MCF 10A (cell line): ENCODE measurements around the gene TRABD2A. TPM values are rescaled to one million over a fixed set of nuclear protein-coding genes. Genes with fewer than 3 reads are reported as not detected.
A peak's percentile ranks its signal among the peaks of the same experiment; 100 is the strongest.

Experiments used
- BruUV-seq: library from RNA; stranded (reverse); fragments of 400-500 nt; replicated peaks from 2 replicates; lab custom pipeline; 2021; lab: Mats Ljungman, UMichigan
- CTCF ChIA-PET: fragments of 300-600 bp; sonication (Branson Sonifier 250); formaldehyde crosslinking; extraction: SDS; loops from one replicate; lab custom pipeline; 2021; ENCODE audit warnings: antibody characterized with exemption, inconsistent platforms; lab: Yijun Ruan, JAX
- POLR2A ChIA-PET: fragments of 300-600, 350-650 bp; sonication (Branson Sonifier 250); formaldehyde crosslinking; extraction: SDS; loops from one replicate; lab custom pipeline; 2020; ENCODE audit warnings: antibody characterized with exemption, inconsistent platforms; lab: Yijun Ruan, JAX
- DNase-seq: peaks from one replicate; pipeline ENCODE4 v3.0.0-alpha.2; 2018; ENCODE audit not compliant: unreplicated experiment
- H3K27ac Mint-ChIP-seq: one replicate; pipeline ENCODE4 v1.8.0; 2022; ENCODE audit warnings: mild to moderate bottlenecking, low read depth, mixed read lengths; ENCODE audit not compliant: unreplicated experiment
- H3K27me3 Mint-ChIP-seq: one replicate; pipeline ENCODE4 v1.8.0; 2022; ENCODE audit warnings: mixed read lengths; ENCODE audit not compliant: insufficient read depth, unreplicated experiment
- H3K36me3 Mint-ChIP-seq: one replicate; pipeline ENCODE4 v1.8.0; 2022; ENCODE audit warnings: mild to moderate bottlenecking, moderate library complexity, mixed read lengths; ENCODE audit not compliant: insufficient read depth, unreplicated experiment
- H3K4me1 Mint-ChIP-seq: one replicate; pipeline ENCODE4 v1.8.0; 2022; ENCODE audit warnings: mixed read lengths; ENCODE audit not compliant: insufficient read depth, unreplicated experiment
- H3K4me3 Mint-ChIP-seq: one replicate; pipeline ENCODE4 v1.8.0; 2022; ENCODE audit warnings: mild to moderate bottlenecking, moderate library complexity, mixed read lengths; ENCODE audit not compliant: unreplicated experiment
- H3K9me3 Mint-ChIP-seq: one replicate; pipeline ENCODE4 v1.8.0; 2022; ENCODE audit warnings: mixed read lengths; ENCODE audit not compliant: unreplicated experiment
- CTCF ChIP-seq: fragments of 200-600 bp; IDR thresholded peaks from one replicate; pipeline ENCODE4 v1.8.0; 2022; ENCODE audit warnings: antibody characterized with exemption, mild to moderate bottlenecking; ENCODE audit not compliant: unreplicated experiment
- intact Hi-C: fragments of 100-400 bp; cut with micrococcal nuclease; formaldehyde crosslinking; loops from 2 replicates; pipeline ENCODE4 v1.14.1; 2022
- total RNA-seq: library from RNA; stranded (reverse); gene quantifications from 2 replicates; pipeline ENCODE4 v1.2.3, GENCODE V29; 2022

Gene TRABD2A
- total RNA-seq, 1 experiment from 2014 or later: 20.0 TPM

DNA sequence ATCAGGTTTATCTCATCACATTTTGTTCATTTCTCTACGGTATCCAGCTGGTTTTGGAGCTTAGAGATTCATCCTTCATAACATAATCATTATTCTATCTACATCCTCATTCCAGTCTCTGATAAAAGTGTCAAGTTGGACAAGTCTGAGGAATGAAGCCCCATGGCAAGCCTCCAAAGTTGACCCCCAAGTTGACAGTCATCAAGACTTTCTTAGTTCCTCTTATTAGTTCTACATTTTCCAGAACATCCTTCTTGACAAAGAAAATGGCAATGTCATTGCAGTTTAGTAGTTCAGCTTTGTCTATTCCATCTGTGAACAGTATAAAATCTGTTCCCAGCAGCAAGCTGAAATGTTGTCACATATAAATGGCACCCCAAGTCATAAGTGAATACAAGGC is 20.1 kb upstream of the TRABD2A start:
- Mint-ChIP-seq H3K27ac (no peak overlapping the region), H3K27me3 (no peaks in the 10 kb centered on the region), H3K4me1 (peaks cover 14% of the 10 kb centered on the region), H3K9me3 (no peaks in the 10 kb centered on the region), H3K36me3 (peaks cover 13% of the 10 kb centered on the region), H3K4me3 (no peak overlapping the region)
- CTCF ChIA-PET: interaction anchor here (1.0 to 1.1 kb wide), 4 partner anchors 11 to 384 kb away, joined by 3 to 6 read pairs (median 3); no protein-coding TSS in a partner anchor
- no peak for DNase-seq
- BruUV-seq: no TSS peak
- POLR2A ChIA-PET: interaction anchor here (1.0 to 1.2 kb wide), 2 partner anchors 19 to 57 kb away, joined by 3 read pairs; no protein-coding TSS in a partner anchor
- TF ChIP-seq CTCF: no peak
- intact Hi-C loops: no loop called here

GRCh38 chr2:84899304-84900204 is 18.7 kb upstream of the TRABD2A start:
- BruUV-seq: no TSS peak
- CTCF ChIA-PET: interaction anchor here (0.7 to 1.4 kb wide), 4 partner anchors 11 to 48 kb away, joined by 3 to 7 read pairs (median 6); no protein-coding TSS in a partner anchor
- peaks cover 25% of the 10 kb centered on the region for H3K4me1 Mint-ChIP-seq
- no peak overlapping the region for H3K4me3 Mint-ChIP-seq
- POLR2A ChIA-PET: interaction anchor here (1.8 kb wide), 1 partner anchor 20 kb away, joined by 15 read pairs; no protein-coding TSS in a partner anchor
- TF ChIP-seq CTCF: no peak
- no peaks in the 10 kb centered on the region for H3K27me3 Mint-ChIP-seq
- no peak for DNase-seq
- H3K36me3 Mint-ChIP-seq: no peaks in the 10 kb centered on the region
- intact Hi-C loops: loop anchor here (2.0 kb wide), 1 partner anchor 17 kb away; no protein-coding TSS in a partner anchor
- no peaks in the 10 kb centered on the region for H3K9me3 Mint-ChIP-seq
- peak overlapping the region; percentile 73 for H3K27ac Mint-ChIP-seq

- peak; percentile 18 for DNase-seq
- H3K27me3 Mint-ChIP-seq: no peaks in the 10 kb centered on the region
- ChIA-PET POLR2A (interaction anchor here (0.7 to 1.9 kb wide), 8 partner anchors 8 to 75 kb away, joined by 3 to 30 read pairs (median 9); no protein-coding TSS in a partner anchor), CTCF (interaction anchor here (0.6 to 1.2 kb wide), 4 partner anchors 23 to 372 kb away, joined by 3 to 6 read pairs (median 3); no protein-coding TSS in a partner anchor)
- intact Hi-C loops: loop anchor here (2.0 kb wide), 1 partner anchor 15 kb away; no protein-coding TSS in a partner anchor
- no peak overlapping the region for H3K4me3 Mint-ChIP-seq
- H3K4me1 Mint-ChIP-seq: peaks cover 30% of the 10 kb centered on the region
- H3K27ac Mint-ChIP-seq: peak overlapping the region; percentile 73
- BruUV-seq: no TSS peak
- H3K9me3 Mint-ChIP-seq: no peaks in the 10 kb centered on the region
- no peak for TF ChIP-seq CTCF
- no peaks in the 10 kb centered on the region for H3K36me3 Mint-ChIP-seq
Measured at GRCh38 chr2:84897773-84898172, 16.9 kb upstream of the TRABD2A start.

DNA sequence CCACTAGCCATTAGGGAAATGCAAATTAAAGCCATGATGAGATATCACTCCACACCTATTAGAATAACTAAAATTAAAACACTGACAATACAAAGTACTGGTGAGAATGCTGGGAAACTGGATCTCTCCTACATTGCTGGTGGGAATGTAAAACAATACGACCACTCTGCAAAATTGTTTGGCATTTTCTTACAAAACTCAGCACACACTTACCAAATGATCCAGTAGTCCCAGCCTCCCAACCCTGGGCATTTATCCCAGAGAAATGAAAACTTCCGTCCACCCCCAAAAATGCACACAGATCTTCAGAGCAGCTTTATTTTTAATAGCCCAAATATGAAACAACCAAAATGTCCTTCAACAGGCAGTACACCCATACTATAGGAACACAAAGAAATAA is 15.7 kb upstream of the TRABD2A start:
- CTCF ChIA-PET: interaction anchor here (1.1 kb wide), 1 partner anchor 9 kb away, joined by 3 read pairs; no protein-coding TSS in a partner anchor
- H3K27ac Mint-ChIP-seq: no peak overlapping the region
- no peak for DNase-seq
- intact Hi-C loops: no loop called here
- no peaks in the 10 kb centered on the region for H3K9me3 Mint-ChIP-seq
- no TSS peak for BruUV-seq
- H3K27me3 Mint-ChIP-seq: no peaks in the 10 kb centered on the region
- H3K36me3 Mint-ChIP-seq: no peaks in the 10 kb centered on the region
- peaks cover 30% of the 10 kb centered on the region for H3K4me1 Mint-ChIP-seq
- H3K4me3 Mint-ChIP-seq: no peak overlapping the region
- POLR2A ChIA-PET: interaction anchor here (0.7 to 3.6 kb wide), 2 partner anchors 8 to 9 kb away, joined by 3 to 21 read pairs; partner anchors contain the start of gene TMSB10
- no peak for TF ChIP-seq CTCF
